GM10248 (cell line): ENCODE data around the gene SPATS2L.
"Not testable (repeated sequence)": the region's sequence is repeated elsewhere in the genome, so short reads cannot be mapped to it uniquely, and the experiment has no call there.

ENCODE experiments used
- CTCF ChIA-PET: fragments of 300-600 bp; sonication (Branson Sonifier 250); formaldehyde crosslinking; extraction: SDS; loops from one replicate; lab custom pipeline; 2021; ENCODE audit warnings: antibody characterized with exemption; lab: Yijun Ruan, JAX
- POLR2A ChIA-PET: fragments of 350-650 bp; sonication (Branson Sonifier 250); formaldehyde crosslinking; extraction: SDS; loops from one replicate; lab custom pipeline; 2020; ENCODE audit warnings: antibody characterized with exemption; lab: Yijun Ruan, JAX
- DNase-seq: peaks from one replicate; pipeline ENCODE4 v3.0.0; 2012; ENCODE audit errors: extremely low spot score
- CTCF ChIP-seq: IDR thresholded peaks from 2 replicates; pipeline ENCODE4 v1.5.1; 2012; ENCODE audit warnings: mild to moderate bottlenecking, low read depth; ENCODE audit errors: extremely low read depth, missing control alignments, control extremely low read depth

Gene SPATS2L

GRCh38 chr2:200341376-200341775 lies 34.9 kb downstream of the SPATS2L start:
- CTCF ChIA-PET = no interaction called here
- TF ChIP-seq CTCF = no peak
- POLR2A ChIA-PET = no interaction called here
- DNase-seq = no peak

GRCh38 chr2:200342235-200342634 lies 35.7 kb downstream of the SPATS2L start:
- DNase-seq = no peak
- CTCF ChIA-PET = interaction anchor here (1.2 to 1.9 kb wide), 2 partner anchors 10 to 22 kb away, joined by 4 to 5 read pairs; no protein-coding TSS in a partner anchor
- POLR2A ChIA-PET = no interaction called here
- TF ChIP-seq CTCF = no peak

GRCh38 chr2:200342654-200343053 lies 36.2 kb downstream of the SPATS2L start:
- TF ChIP-seq CTCF = no peak
- ChIA-PET POLR2A (no interaction called here), CTCF (interaction anchor here (1.2 to 1.9 kb wide), 2 partner anchors 11 to 22 kb away, joined by 4 to 5 read pairs; no protein-coding TSS in a partner anchor)
- DNase-seq = no peak

GRCh38 chr2:200344202-200344601 lies 37.7 kb downstream of the SPATS2L start:
- DNase-seq, POLR2A ChIA-PET: not testable (repeated sequence)
- CTCF ChIA-PET = interaction anchor here (2.3 kb wide), 1 partner anchor 10 kb away, joined by 8 read pairs; no protein-coding TSS in a partner anchor

- no peak for TF ChIP-seq CTCF
- ChIA-PET POLR2A (no interaction called here), CTCF (interaction anchor here (1.0 kb wide), 2 partner anchors 15 to 18 kb away, joined by 3 read pairs; no protein-coding TSS in a partner anchor)
- DNase-seq = no peak
Measured at GRCh38 chr2:200345975-200346374, 39.5 kb downstream of the SPATS2L start.

GRCh38 chr2:200347301-200347700 lies 40.8 kb downstream of the SPATS2L start:
- POLR2A ChIA-PET = no interaction called here
- CTCF ChIA-PET = interaction anchor here (1.2 kb wide), 1 partner anchor 102 kb away, joined by 3 read pairs; no protein-coding TSS in a partner anchor
- TF ChIP-seq CTCF = no peak
- DNase-seq = no peak

GRCh38 chr2:200348897-200349563 lies 42.5 kb downstream of the SPATS2L start:
- POLR2A ChIA-PET = no interaction called here
- DNase-seq = no peak
- TF ChIP-seq CTCF = no peak
- CTCF ChIA-PET = no interaction called here
